NCI-H1092 treated with DMSO at 0.1 percent for 48 hours (cell line): ENCODE results near the gene SBF1.
A peak's percentile ranks its signal among the peaks of the same experiment; 100 is the strongest.
"Not testable (repeated sequence)": the region's sequence is repeated elsewhere in the genome, so short reads cannot be mapped to it uniquely, and the experiment has no call there.

Source experiments
- DNase-seq: peaks from one replicate; lab custom pipeline; 2025; lab: John Stamatoyannopoulos, UW

SBF1 gene

DNA sequence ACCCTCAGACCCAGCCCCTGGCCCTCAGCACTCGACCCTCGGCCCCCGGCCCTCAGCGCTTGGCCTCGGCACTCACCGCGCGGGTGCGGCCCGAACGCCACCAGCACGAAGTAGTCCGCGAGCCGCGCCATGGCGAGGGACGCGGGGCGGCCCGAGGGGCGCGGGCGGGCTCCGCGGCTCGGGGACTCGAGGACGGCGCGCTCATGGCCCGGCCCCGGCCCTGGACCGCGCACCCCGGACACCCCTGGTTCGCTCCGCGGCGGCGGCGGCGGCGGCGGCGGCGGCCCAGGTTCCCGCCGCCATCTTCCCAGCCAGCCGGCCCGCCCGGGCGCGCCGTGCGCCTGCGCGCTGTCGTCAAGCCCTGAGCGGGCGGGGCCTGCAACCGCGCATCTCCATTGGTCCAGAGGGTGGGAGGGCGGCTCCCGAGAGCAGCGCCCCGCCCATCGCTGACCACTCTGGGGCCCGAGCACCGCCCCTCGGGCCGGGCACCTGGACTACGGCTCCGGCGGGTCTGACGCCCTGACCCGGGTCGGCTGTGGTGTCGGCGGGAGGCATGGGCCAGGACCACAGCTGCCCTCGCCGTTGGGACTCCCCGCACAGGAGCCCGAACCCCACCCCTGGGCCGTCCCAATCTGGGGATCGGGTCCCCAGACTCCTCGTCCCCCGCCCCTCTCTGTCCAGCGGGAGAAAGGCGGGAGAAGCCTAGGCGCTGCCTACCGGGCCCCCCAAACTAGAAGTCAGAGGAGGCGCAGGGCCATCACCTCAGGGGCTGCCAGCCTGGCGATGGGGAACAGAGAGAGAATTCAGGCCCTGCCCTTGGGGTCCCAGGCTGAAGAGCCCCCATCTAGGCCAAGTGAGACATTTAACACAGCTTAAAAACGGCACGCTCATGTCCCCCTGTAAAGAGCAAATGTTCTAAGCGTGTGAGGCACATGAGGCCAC lies at the start of gene SBF1:
SBF1 (minus strand) TSS at position 326 of the 942 bp plus-strand sequence; CDS start at position 131, 195 bp downstream.
- peak; percentile 56 for DNase-seq

GRCh38 chr22:50523806-50524675 lies 49.2 kb upstream of the SBF1 start:
- DNase-seq = no peak

DNA sequence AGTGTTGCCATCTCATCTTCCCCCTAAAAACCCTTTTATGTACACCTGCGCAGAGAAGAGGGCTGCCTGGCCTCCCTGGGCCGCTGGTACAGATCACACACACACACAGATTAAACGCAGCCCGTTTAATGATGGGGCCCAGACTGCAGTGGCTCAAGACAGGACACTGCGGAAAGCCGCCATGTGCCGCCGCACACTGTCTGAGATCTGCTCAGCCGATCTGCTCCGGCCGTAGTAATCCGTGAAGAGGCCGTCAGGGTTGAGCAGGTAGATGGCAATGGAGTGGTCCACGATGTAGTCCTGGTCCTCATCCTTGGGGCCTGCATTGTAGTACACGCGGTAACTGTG lies 48.6 kb upstream of the SBF1 start:
- no peak for DNase-seq

DNA sequence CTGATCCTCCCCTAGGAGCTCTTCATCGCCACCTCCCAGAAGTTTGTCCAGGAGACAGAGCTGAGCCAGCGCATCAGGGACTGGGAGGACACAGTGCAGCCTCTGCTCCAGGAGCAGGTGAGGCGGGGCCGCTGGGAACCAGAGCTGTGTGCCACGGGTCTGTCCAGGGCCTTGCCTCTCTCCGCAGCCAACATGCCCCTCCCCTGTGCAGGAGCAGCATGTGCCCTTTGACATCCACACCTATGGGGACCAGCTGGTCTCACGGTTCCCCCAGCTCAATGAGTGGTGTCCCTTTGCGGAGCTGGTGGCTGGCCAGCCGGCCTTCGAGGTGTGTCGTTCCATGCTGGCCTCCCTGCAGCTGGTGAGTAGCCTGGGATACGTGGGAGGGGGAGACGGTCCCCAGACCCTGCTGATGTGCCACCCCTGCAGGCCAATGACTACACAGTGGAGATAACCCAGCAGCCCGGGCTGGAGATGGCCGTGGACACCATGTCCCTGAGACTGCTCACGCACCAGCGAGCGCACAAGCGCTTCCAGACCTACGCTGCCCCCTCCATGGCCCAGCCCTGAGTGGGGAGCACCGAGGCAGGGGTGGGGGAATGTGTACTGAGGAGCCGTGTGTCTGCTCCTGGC lies 48.1 kb upstream of the SBF1 start:
- no peak for DNase-seq

DNA sequence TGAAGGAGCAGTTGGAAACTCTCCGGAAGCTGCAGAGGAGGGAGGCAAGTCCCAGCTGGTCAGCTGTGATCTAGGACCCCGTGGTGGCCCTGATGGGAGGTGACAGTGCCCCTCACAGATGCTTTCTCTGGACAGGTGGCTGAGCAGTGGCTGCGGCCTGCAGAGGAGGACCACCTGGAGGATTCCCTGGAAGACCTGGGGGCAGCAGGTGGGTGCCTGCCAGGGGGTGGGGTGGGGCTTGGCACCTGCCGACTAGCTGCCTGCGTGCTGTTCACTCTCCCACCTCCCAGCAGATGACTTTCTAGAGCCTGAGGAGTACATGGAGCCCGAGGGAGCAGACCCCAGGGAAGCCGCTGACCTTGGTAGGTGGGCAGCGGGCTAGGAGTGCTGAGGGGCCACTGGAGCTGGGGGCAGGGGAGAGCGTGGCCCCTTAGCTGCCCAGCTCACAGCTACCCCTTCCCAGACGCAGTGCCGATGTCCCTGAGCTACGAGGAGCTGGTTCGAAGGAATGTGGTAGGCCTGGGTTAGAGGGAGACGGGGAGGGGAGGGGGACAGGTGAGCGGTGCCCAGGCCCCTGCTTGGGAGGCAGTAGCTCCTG lies 47.5 kb upstream of the SBF1 start:
- no peak for DNase-seq

DNA sequence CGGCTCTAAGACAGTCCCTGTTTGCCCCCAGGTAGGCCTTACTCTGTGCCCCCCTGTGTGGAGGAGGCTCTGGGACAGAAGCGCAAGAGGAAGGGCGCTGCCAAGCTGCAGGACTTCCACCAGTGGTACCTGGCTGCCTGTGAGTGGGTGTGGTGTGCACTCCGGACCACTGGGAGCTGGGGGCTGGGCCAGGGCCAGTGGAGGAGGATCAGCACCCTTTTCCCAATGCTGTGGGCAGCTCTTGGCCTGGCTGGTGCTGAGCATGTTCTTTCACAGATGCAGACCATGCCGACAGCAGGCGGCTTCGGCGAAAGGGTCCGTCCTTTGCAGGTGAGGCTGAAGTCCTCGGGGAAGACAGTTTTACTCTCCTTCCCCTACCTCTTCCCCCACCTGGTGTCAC lies 46.9 kb upstream of the SBF1 start:
- no peak for DNase-seq

- DNase-seq = no peak
Observed at GRCh38 chr22:50520826-50521453, 46.1 kb upstream of the SBF1 start.

GRCh38 chr22:50520184-50520583 lies 45.3 kb upstream of the SBF1 start:
- DNase-seq = not testable (repeated sequence)

DNA sequence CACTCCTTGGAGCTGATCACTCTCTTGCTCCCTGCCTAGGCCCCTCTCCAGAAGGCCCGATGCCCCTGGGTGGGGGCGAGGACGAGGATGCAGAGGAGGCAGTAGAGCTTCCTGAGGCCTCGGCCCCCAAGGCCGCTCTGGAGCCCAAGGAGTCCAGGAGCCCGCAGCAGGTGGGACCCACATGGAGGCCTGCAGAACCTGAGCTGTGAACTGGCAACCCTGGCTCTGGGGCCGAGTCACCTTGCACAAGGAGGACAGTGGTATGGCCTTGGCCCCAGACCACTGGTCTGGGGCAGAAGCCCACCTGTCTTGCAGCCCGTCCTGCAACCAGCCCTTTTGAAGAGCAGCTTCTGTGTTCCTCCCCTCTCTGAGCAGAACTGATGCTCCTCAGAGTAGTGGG lies 44.3 kb upstream of the SBF1 start:
- no peak for DNase-seq

- no peak for DNase-seq
Observed at GRCh38 chr22:50518606-50519005, 43.8 kb upstream of the SBF1 start.

DNA sequence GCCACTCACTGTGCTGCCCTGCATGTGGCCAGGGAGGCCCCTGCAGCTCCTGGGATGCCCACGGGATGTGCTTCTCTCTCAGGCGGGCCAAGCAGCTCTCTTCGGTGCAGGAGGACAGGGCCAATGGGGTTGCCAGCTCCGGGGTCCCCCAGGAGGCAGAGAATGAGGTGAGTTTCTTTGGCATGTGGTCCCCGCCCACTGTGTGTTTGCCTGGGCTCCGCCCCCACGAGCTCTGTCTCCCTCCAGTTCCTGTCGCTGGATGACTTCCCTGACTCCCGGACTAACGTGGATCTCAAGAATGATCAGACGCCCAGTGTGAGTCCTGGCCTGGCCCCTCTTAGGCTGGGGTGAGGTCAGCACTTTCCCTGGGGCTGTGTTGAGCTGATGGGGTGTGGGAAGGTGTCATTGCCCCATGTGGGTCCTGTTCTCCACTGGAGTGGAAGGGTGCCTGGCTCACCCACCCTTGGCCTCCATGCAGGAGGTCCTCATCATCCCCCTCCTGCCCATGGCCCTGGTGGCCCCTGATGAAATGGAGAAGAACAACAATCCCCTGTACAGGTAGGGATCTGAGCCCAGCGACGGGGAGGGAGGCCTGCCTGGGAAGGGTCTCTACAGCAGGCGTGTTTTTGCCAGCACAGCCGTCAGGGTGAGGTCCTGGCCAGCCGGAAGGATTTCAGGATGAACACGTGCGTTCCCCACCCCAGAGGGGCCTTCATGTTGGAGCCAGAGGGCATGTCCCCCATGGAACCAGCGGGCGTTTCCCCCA lies 42.8 kb upstream of the SBF1 start:
- DNase-seq = no peak

- DNase-seq = no peak
Observed at GRCh38 chr22:50516891-50517290, 42.1 kb upstream of the SBF1 start.

- DNase-seq = no peak
Observed at GRCh38 chr22:50516068-50516467, 41.2 kb upstream of the SBF1 start.

DNA sequence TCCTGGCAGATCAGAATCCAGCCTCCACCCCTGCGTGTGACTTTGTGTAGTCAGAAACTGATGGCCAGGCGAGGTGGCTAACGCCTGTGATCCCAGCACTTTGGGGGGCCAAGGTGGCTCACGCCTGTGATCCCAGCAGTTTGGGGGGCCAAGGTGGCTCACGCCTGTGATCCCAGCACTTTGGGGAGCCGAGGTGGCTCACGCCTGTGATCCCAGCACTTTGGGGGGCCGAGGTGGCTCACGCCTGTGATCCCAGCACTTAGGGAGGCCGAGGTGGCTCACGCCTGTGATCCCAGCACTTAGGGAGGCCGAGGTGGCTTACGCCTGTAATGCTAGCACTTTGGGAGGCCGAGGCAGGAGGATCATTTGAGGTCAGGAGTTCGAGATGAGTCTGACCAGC lies 38.3 kb upstream of the SBF1 start:
- no peak for DNase-seq

DNA sequence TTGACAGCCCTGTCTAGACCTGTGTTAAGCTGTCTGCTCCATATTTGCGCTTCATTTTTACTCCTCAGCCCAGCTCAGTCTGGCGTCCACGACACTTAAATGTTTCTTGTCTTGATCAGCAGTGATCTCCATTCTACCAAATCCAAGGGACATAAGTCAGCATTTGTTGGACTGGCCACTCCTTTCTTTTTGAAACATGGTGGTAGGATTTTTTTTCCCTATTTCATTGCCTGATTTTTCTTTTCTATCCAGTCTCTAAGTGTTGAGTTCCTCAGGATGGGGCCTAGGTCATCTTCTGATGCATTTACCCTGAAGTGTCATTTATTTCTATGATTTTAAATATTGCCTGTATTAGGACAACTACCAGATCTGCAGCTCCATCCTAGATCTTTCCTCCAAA lies 34.1 kb upstream of the SBF1 start:
- no peak for DNase-seq

GRCh38 chr22:50507991-50508884 lies 33.4 kb upstream of the SBF1 start, which contains the start of gene NCAPH2:
TSS of gene NCAPH2 (plus strand) at chr22:50508224. CDS start at chr22:50508338, 114 bp downstream.
- DNase-seq = peak; percentile 73

DNA sequence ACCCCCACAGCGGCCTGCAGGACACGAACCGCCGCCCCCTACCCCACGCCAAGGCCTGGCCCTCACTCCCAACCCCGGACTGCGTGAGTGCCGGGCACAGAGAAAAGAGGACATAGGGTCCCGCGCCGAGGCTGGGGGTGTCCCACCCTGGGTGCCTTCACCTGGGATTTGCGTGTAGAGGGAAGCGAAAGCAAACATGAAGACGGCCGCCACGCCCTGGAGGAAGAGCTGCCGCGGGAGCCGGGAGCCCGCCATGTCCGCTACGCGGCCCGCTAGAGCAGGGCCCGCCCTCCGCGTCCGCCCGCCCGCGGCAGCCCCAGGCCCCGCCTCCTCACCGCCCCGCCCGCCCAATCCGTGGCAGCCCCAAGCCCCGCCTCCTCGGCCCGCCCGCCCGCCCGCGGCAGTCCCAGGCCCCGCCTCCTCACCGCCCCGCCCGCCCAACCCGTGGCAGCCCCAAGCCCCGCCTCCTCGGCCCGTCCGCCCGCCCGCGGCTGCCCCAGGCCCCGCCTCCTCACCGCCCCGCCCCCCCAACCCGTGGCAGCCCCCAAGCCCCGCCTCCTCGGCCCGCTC lies 32.7 kb upstream of the SBF1 start, which contains the start of gene LMF2:
LMF2 (minus strand) TSS at position 282 of the 570 bp plus-strand sequence; CDS start at position 255, 27 bp downstream.
- DNase-seq = peak; percentile 63

- no peak for DNase-seq
Observed at GRCh38 chr22:50506611-50507420, 32.0 kb upstream of the SBF1 start.
